GM12873 (cell line): Measurements from ENCODE around the gene CDC14A.

ENCODE experiments used
- TF ChIP-seq, protein P1 (sequence below): IDR thresholded peaks from 2 replicates; pipeline ENCODE4 v1.5.1; 2012; ENCODE audit warnings: low read depth, mild to moderate bottlenecking, moderate library complexity, low read length, control low read depth; ENCODE audit not compliant: insufficient read depth; ENCODE audit errors: missing control alignments

The CDC14A gene

DNA sequence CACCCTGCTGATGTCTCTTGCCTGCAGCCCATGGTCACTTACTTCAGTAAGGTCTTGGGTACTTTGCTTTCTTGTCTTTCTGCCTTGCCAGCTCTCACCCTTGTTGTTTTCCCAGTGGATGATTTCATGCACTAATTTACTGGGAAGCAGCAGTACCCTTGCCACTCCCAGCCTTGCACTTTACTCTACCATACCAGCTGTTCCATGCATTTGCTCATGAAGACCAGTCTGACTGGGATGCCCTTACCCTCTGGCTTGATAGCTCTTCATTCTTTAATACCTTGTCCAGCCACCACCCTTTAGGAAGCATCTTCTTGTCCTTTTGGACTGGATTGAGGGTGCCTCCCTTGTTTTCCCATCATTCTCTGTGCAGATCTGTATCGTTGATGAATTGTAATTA, 28.3 kb downstream of the CDC14A start:
- TF ChIP-seq, protein P1, sequence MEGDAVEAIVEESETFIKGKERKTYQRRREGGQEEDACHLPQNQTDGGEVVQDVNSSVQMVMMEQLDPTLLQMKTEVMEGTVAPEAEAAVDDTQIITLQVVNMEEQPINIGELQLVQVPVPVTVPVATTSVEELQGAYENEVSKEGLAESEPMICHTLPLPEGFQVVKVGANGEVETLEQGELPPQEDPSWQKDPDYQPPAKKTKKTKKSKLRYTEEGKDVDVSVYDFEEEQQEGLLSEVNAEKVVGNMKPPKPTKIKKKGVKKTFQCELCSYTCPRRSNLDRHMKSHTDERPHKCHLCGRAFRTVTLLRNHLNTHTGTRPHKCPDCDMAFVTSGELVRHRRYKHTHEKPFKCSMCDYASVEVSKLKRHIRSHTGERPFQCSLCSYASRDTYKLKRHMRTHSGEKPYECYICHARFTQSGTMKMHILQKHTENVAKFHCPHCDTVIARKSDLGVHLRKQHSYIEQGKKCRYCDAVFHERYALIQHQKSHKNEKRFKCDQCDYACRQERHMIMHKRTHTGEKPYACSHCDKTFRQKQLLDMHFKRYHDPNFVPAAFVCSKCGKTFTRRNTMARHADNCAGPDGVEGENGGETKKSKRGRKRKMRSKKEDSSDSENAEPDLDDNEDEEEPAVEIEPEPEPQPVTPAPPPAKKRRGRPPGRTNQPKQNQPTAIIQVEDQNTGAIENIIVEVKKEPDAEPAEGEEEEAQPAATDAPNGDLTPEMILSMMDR = no peak

DNA sequence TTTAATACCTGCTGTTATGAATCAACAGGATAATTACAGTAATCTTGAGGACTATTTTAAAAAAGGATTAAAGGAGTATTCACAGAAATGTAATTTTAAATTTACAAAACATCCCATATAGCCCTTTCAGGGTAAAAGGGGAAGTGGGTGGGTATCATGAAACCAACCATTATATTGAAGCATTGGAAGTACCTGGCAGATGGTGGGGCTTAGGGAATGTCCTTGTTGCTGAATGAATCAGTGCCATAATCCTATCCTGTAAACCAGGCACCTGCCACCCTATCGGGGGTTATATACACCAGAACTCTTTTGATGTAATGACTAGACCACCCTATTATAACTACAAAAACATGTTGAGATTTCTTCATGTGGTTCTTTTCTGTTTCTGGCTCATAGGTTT, 30.4 kb downstream of the CDC14A start:
- TF ChIP-seq, protein P1 = no peak

DNA sequence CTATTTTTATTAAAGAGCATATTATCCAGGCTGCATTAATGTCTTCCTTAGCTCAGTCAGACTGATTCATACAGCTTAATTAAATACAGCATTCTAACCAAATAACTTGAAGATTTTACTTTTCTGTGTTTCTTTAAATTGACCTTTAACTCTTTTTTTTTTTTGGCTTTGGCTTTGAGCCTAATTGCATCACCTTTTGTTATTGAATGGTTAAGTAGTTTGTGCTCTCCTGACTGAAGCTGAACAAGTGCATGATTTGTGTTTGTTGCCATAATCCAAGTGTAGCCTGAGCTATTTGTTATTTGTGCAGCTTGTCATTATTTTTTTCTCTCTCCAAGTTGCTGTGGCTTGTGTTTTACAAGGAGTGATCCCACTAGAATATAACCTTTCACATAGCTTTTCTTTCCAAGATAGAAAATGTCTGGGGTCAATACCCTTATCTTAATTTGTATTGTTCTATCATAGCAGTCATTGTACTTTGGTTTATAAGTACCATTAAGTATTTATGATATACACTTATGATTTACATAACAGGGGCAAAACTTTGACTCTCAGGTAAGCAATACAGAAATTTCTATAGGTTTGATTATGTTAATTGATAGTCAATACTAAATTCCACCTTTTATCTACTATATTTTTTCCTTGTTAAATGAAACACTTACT, 31.6 kb downstream of the CDC14A start:
- TF ChIP-seq, protein P1 = no peak

DNA sequence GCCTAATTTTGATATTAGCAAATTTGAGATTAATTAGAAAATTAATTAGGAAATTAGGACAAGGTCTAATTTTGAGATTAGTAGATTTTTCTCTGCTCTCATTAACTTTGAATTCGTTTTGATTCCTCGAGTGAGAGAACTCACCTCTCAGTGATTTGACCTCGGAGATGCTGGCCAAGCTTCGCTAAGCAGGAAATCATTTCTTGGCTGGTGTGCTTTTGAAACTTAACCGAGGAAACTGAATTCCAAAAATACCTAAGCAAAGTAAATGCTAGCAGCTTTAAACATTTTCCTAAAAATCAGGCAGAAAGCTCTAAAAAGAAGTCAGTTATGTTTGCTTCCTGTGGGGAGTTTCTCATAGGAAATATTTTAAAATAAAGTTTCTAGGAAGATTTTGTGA, 34.9 kb downstream of the CDC14A start:
- TF ChIP-seq, protein P1 = no peak

DNA sequence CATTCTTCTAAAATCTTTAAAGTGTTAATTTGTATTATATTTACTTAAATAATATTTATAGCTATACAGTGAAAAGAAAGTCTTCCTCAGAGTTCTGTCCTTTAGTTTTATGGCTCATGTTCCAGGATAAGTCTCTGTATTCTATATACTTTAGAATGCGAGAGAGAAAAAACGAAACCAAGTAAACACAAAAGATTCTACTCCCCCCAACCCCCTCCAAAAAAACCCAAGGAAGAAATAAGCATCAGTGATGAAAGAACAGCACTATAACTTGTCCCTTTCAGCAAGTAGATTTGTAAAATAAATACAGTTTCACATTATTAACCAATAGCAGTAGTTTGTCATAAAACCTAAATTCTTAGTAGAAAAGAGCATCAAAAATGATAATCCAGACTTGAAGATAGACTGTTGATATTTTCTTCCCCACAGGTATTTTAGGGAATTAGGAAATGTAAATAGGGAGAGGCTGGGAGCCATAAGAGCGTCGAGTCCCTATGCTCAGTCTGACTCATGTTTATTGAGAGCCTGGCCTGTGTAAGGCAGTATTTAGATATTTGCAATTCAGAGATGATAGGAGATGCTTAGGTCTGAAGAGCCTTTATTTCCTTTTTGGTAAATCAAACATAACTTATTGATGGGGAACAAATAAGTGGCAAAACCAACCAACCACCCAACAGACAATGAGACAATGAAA, 35.5 kb downstream of the CDC14A start:
- TF ChIP-seq, protein P1 = no peak

DNA sequence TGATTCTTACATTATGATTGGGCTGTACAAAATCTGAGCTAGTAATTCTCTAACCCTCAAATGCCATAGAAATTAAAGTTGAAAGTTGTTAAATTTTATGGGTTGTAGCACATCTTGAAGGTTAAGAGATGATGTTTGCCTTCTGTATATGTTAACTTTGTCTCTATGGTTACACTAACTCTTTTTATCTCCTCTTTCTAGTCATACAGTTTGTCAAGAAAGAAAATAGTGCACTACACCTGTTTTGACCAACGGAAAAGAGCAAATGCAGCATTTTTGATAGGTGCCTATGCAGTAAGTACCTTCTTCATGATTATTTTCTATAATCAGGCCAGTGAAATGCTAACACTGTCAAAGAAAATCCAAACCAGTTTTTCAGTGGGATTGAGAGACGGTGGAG, 38.2 kb downstream of the CDC14A start:
- TF ChIP-seq, protein P1 = no peak

DNA sequence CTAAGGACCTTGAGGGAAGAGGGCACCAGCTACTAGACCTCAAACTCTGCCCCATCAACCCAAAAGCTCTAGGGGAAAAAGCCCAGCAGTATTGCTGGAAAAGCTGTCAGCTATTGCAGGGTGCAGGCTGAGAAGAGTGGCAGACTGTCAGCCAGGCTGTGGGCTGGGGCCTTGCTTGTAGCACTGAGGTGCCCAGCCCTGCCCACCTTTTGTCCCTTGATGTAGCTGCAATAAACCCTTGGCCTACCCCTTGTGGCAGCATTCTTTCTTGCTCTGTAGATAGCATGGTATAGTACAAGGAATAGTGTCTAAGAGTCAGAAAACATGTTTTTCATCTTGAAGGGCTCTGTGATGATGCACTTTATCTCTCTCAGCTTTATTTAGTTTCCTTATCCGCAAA, 39.4 kb downstream of the CDC14A start:
- TF ChIP-seq, protein P1 = no peak
